ENCODE data around the gene SEL1L3. TPM values are rescaled to one million over a fixed set of nuclear protein-coding genes. Genes with fewer than 3 reads are reported as not detected.

The SEL1L3 gene
- total and polyA plus RNA-seq, 4 donors, result 3.3 to 13.1 (median 5.7) TPM

DNA sequence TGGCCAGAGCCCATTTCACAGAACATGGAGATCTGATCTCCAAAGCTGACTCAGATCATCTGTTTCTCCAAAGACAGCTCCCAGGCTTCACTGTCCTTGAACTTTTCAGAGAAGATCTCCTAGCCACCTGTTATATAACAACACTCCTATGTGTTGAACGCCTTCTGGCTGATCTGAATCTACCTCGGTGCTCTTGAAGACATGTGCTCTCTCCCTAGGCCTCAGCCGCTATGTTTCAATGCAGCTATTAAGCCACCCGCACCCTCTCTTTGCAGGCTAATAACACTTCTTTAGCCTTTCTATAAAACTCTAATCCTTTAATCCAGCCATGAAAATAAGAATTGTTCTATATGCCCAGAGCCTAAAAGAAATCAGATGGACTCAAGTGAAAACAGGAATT is 34.9 kb downstream of the SEL1L3 start:
- H3K27me3 ChIP-seq (ENCODE audit: control insufficient read depth in 4 of 4, insufficient read depth in 4 of 4, low read length in 3 of 4), result no peaks in the 10 kb centered on the region
- H3K4me1 ChIP-seq (ENCODE audit: control insufficient read depth in 4 of 4, insufficient read depth in 4 of 4, low read length in 3 of 4), result no peaks in the 10 kb centered on the region
- H3K9ac ChIP-seq (ENCODE audit: low read depth in 1 of 2, low read length in 2 of 2), result no peak overlapping the region
- no peak overlapping the region for H3K27ac ChIP-seq (ENCODE audit: low read depth in 1 of 2, low read length in 2 of 2)
- H3K36me3 ChIP-seq (ENCODE audit: control insufficient read depth in 4 of 4, insufficient read depth in 3 of 4, low read depth in 1 of 4, low read length in 3 of 4), result no peaks in the 10 kb centered on the region
- no peak overlapping the region for H3K4me3 ChIP-seq (ENCODE audit: low read depth in 1 of 3, low read length in 3 of 3)
- 96% methylated on average over 4 of the region's 4 CpGs for WGBS
- TF ChIP-seq HNF4G (IDR thresholded peaks at IDR 0.05) (no peak), YY1 (IDR thresholded peaks at IDR 0.05) (no peak), NR2F2 (IDR thresholded peaks at IDR 0.05) (no peak), RXRA (IDR thresholded peaks at IDR 0.05) (no peak), GABPA (IDR thresholded peaks at IDR 0.05 in 1 of 2, conservative IDR thresholded peaks at IDR 0.05 in 1 of 2) (no peak), FOXA2 (IDR thresholded peaks at IDR 0.05) (no peak), JUND (IDR thresholded peaks at IDR 0.05) (no peak), FOXA1 (IDR thresholded peaks at IDR 0.05) (no peak), MAX (IDR thresholded peaks at IDR 0.05) (no peak), EGR1 (IDR thresholded peaks at IDR 0.05; ENCODE audit: low read depth in 2 of 2) (no peak), TAF1 (conservative IDR thresholded peaks at IDR 0.05) (no peak), RAD21 (IDR thresholded peaks at IDR 0.05) (no peak), HNF4A (conservative IDR thresholded peaks at IDR 0.05) (no peak)
- TF ChIP-seq, protein P1, sequence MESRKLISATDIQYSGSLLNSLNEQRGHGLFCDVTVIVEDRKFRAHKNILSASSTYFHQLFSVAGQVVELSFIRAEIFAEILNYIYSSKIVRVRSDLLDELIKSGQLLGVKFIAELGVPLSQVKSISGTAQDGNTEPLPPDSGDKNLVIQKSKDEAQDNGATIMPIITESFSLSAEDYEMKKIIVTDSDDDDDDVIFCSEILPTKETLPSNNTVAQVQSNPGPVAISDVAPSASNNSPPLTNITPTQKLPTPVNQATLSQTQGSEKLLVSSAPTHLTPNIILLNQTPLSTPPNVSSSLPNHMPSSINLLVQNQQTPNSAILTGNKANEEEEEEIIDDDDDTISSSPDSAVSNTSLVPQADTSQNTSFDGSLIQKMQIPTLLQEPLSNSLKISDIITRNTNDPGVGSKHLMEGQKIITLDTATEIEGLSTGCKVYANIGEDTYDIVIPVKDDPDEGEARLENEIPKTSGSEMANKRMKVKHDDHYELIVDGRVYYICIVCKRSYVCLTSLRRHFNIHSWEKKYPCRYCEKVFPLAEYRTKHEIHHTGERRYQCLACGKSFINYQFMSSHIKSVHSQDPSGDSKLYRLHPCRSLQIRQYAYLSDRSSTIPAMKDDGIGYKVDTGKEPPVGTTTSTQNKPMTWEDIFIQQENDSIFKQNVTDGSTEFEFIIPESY (IDR thresholded peaks at IDR 0.05), result no peak
- TF ChIP-seq, protein P2, sequence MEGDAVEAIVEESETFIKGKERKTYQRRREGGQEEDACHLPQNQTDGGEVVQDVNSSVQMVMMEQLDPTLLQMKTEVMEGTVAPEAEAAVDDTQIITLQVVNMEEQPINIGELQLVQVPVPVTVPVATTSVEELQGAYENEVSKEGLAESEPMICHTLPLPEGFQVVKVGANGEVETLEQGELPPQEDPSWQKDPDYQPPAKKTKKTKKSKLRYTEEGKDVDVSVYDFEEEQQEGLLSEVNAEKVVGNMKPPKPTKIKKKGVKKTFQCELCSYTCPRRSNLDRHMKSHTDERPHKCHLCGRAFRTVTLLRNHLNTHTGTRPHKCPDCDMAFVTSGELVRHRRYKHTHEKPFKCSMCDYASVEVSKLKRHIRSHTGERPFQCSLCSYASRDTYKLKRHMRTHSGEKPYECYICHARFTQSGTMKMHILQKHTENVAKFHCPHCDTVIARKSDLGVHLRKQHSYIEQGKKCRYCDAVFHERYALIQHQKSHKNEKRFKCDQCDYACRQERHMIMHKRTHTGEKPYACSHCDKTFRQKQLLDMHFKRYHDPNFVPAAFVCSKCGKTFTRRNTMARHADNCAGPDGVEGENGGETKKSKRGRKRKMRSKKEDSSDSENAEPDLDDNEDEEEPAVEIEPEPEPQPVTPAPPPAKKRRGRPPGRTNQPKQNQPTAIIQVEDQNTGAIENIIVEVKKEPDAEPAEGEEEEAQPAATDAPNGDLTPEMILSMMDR (IDR thresholded peaks at IDR 0.05; ENCODE audit: low read depth, low read length, missing input control), result no peak
- TF ChIP-seq, protein P3, sequence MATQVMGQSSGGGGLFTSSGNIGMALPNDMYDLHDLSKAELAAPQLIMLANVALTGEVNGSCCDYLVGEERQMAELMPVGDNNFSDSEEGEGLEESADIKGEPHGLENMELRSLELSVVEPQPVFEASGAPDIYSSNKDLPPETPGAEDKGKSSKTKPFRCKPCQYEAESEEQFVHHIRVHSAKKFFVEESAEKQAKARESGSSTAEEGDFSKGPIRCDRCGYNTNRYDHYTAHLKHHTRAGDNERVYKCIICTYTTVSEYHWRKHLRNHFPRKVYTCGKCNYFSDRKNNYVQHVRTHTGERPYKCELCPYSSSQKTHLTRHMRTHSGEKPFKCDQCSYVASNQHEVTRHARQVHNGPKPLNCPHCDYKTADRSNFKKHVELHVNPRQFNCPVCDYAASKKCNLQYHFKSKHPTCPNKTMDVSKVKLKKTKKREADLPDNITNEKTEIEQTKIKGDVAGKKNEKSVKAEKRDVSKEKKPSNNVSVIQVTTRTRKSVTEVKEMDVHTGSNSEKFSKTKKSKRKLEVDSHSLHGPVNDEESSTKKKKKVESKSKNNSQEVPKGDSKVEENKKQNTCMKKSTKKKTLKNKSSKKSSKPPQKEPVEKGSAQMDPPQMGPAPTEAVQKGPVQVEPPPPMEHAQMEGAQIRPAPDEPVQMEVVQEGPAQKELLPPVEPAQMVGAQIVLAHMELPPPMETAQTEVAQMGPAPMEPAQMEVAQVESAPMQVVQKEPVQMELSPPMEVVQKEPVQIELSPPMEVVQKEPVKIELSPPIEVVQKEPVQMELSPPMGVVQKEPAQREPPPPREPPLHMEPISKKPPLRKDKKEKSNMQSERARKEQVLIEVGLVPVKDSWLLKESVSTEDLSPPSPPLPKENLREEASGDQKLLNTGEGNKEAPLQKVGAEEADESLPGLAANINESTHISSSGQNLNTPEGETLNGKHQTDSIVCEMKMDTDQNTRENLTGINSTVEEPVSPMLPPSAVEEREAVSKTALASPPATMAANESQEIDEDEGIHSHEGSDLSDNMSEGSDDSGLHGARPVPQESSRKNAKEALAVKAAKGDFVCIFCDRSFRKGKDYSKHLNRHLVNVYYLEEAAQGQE (IDR thresholded peaks at IDR 0.05), result no peak
- TF ChIP-seq, protein P4, sequence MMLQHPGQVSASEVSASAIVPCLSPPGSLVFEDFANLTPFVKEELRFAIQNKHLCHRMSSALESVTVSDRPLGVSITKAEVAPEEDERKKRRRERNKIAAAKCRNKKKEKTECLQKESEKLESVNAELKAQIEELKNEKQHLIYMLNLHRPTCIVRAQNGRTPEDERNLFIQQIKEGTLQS (IDR thresholded peaks at IDR 0.05), result no peak
- DNase-seq (ENCODE audit: low spot score), result no peak
- H3K9me3 ChIP-seq (ENCODE audit: control insufficient read depth in 4 of 4, low read length in 3 of 4), result no peaks in the 10 kb centered on the region

GRCh38 chr4:25827373-25827772 is 35.4 kb downstream of the SEL1L3 start:
- no peaks in the 10 kb centered on the region for H3K36me3 ChIP-seq (ENCODE audit: control insufficient read depth in 4 of 4, insufficient read depth in 3 of 4, low read depth in 1 of 4, low read length in 3 of 4)
- no peak overlapping the region for H3K27ac ChIP-seq (ENCODE audit: low read depth in 1 of 2, low read length in 2 of 2)
- no peaks in the 10 kb centered on the region for H3K4me1 ChIP-seq (ENCODE audit: control insufficient read depth in 4 of 4, insufficient read depth in 4 of 4, low read length in 3 of 4)
- no peaks in the 10 kb centered on the region for H3K9me3 ChIP-seq (ENCODE audit: control insufficient read depth in 4 of 4, low read length in 3 of 4)
- WGBS, result 65% methylated on average over 4 of the region's 4 CpGs
- no peak for TF ChIP-seq RAD21 (IDR thresholded peaks at IDR 0.05)
- DNase-seq (ENCODE audit: low spot score), result no peak
- H3K27me3 ChIP-seq (ENCODE audit: control insufficient read depth in 4 of 4, insufficient read depth in 4 of 4, low read length in 3 of 4), result no peaks in the 10 kb centered on the region
- no peak overlapping the region for H3K4me3 ChIP-seq (ENCODE audit: low read depth in 1 of 3, low read length in 3 of 3)
- no peak overlapping the region for H3K9ac ChIP-seq (ENCODE audit: low read depth in 1 of 2, low read length in 2 of 2)
